ENCODE data around the gene SLC18A3. TPM values are rescaled to one million over a fixed set of nuclear protein-coding genes. Genes with fewer than 3 reads are reported as not detected.
A peak's percentile ranks its signal among the peaks of the same experiment; 100 is the strongest.

Gene SLC18A3
- total and polyA plus RNA-seq, 5 donors from 2014 or later = not detected

- ATAC-seq (ENCODE audit: low read depth in 2 of 2) (no peak), DNase-seq (no peak)
- H3K27me3 ChIP-seq (ENCODE audit: control insufficient read depth, insufficient read depth, low read length) = no peaks in the 10 kb centered on the region
These were observed 38.1 kb downstream of the SLC18A3 start for GRCh38 chr10:49647985-49648795.

GRCh38 chr10:49649294-49649693 is 39.2 kb downstream of the SLC18A3 start:
- no peaks in the 10 kb centered on the region for H3K36me3 ChIP-seq (ENCODE audit: control insufficient read depth, insufficient read depth, low read length)
- H3K27me3 ChIP-seq (ENCODE audit: control insufficient read depth, insufficient read depth, low read length) = no peaks in the 10 kb centered on the region
- no peak overlapping the region for H3K27ac ChIP-seq (ENCODE audit: insufficient read depth, low read length, poor library complexity, severe bottlenecking)
- Mint-ChIP-seq H3K27ac (no peak overlapping the region), H3K27me3 (peaks cover 4% of the 10 kb centered on the region), H3K9me3 (peaks cover 0 to 2% (median 0%) of the 10 kb centered on the region in 7 donors), H3K4me1 (peaks cover 0 to 3% (median 0%) of the 10 kb centered on the region in 4 donors), H3K36me3 (no peaks in the 10 kb centered on the region), H3K4me3 (no peak overlapping the region)
- no peak overlapping the region for H3K4me3 ChIP-seq (ENCODE audit: low read depth, low read length)
- H3K9me3 ChIP-seq (ENCODE audit: control insufficient read depth in 2 of 2, low read length in 2 of 2) = no peaks in the 10 kb centered on the region
- peak in 1 of 3 donors; percentile 52 for DNase-seq
- ATAC-seq (ENCODE audit: low read depth in 2 of 2) = no peak
- no peaks in the 10 kb centered on the region for H3K4me1 ChIP-seq (ENCODE audit: control insufficient read depth, insufficient read depth, low read length, poor library complexity, severe bottlenecking)

More at GRCh38 chr10:49647985-49648795, 38.1 kb downstream of the SLC18A3 start:
- Histone ChIP-seq H3K4me1 (ENCODE audit: control insufficient read depth, insufficient read depth, low read length, poor library complexity, severe bottlenecking) (no peaks in the 10 kb centered on the region), H3K36me3 (ENCODE audit: control insufficient read depth, insufficient read depth, low read length) (no peaks in the 10 kb centered on the region), H3K4me3 (ENCODE audit: low read depth, low read length) (no peak overlapping the region), H3K27ac (ENCODE audit: insufficient read depth, low read length, poor library complexity, severe bottlenecking) (no peak overlapping the region), H3K9me3 (ENCODE audit: control insufficient read depth in 2 of 2, low read length in 2 of 2) (no peaks in the 10 kb centered on the region)
- Mint-ChIP-seq H3K4me1 (peaks cover 0 to 3% (median 0%) of the 10 kb centered on the region in 4 donors), H3K27ac (no peak overlapping the region), H3K9me3 (peaks cover 0 to 2% (median 0%) of the 10 kb centered on the region in 7 donors), H3K4me3 (no peak overlapping the region), H3K36me3 (no peaks in the 10 kb centered on the region), H3K27me3 (peaks cover 4% of the 10 kb centered on the region)

GRCh38 chr10:49649936-49650723 is 40.0 kb downstream of the SLC18A3 start:
- H3K4me1 Mint-ChIP-seq = peaks cover 0 to 3% (median 0%) of the 10 kb centered on the region in 4 donors
- ATAC-seq (ENCODE audit: low read depth in 2 of 2) (no peak), DNase-seq (no peak)
- H3K27ac Mint-ChIP-seq = peak overlapping the region in 1 of 3 donors; percentile 51
- H3K9me3 Mint-ChIP-seq = peaks cover 0 to 2% (median 0%) of the 10 kb centered on the region in 7 donors
- Histone ChIP-seq H3K4me3 (ENCODE audit: low read depth, low read length) (no peak overlapping the region), H3K27me3 (ENCODE audit: control insufficient read depth, insufficient read depth, low read length) (no peaks in the 10 kb centered on the region), H3K4me1 (ENCODE audit: control insufficient read depth, insufficient read depth, low read length, poor library complexity, severe bottlenecking) (no peaks in the 10 kb centered on the region), H3K9me3 (ENCODE audit: control insufficient read depth in 2 of 2, low read length in 2 of 2) (no peaks in the 10 kb centered on the region), H3K36me3 (ENCODE audit: control insufficient read depth, insufficient read depth, low read length) (no peaks in the 10 kb centered on the region), H3K27ac (ENCODE audit: insufficient read depth, low read length, poor library complexity, severe bottlenecking) (no peak overlapping the region)
- H3K36me3 Mint-ChIP-seq = no peaks in the 10 kb centered on the region
- H3K27me3 Mint-ChIP-seq = peaks cover 4% of the 10 kb centered on the region
- H3K4me3 Mint-ChIP-seq = no peak overlapping the region

GRCh38 chr10:49650724-49651034 is 40.6 kb downstream of the SLC18A3 start:
- Mint-ChIP-seq H3K4me1 (peaks cover 0 to 3% (median 0%) of the 10 kb centered on the region in 4 donors), H3K9me3 (peaks cover 0 to 2% (median 0%) of the 10 kb centered on the region in 7 donors), H3K27ac (no peak overlapping the region), H3K27me3 (peaks cover 4% of the 10 kb centered on the region), H3K36me3 (no peaks in the 10 kb centered on the region), H3K4me3 (no peak overlapping the region)
- Histone ChIP-seq H3K9me3 (ENCODE audit: control insufficient read depth in 2 of 2, low read length in 2 of 2) (no peaks in the 10 kb centered on the region), H3K4me1 (ENCODE audit: control insufficient read depth, insufficient read depth, low read length, poor library complexity, severe bottlenecking) (no peaks in the 10 kb centered on the region), H3K27me3 (ENCODE audit: control insufficient read depth, insufficient read depth, low read length) (no peaks in the 10 kb centered on the region), H3K27ac (ENCODE audit: insufficient read depth, low read length, poor library complexity, severe bottlenecking) (no peak overlapping the region), H3K36me3 (ENCODE audit: control insufficient read depth, insufficient read depth, low read length) (no peaks in the 10 kb centered on the region), H3K4me3 (ENCODE audit: low read depth, low read length) (no peak overlapping the region)
- no peak for DNase-seq
- ATAC-seq (ENCODE audit: low read depth in 2 of 2) = no peak

GRCh38 chr10:49651039-49651835 is 41.1 kb downstream of the SLC18A3 start:
- H3K4me3 Mint-ChIP-seq = no peak overlapping the region
- Histone ChIP-seq H3K4me1 (ENCODE audit: control insufficient read depth, insufficient read depth, low read length, poor library complexity, severe bottlenecking) (no peaks in the 10 kb centered on the region), H3K36me3 (ENCODE audit: control insufficient read depth, insufficient read depth, low read length) (no peaks in the 10 kb centered on the region), H3K9me3 (ENCODE audit: control insufficient read depth in 2 of 2, low read length in 2 of 2) (no peaks in the 10 kb centered on the region), H3K27ac (ENCODE audit: insufficient read depth, low read length, poor library complexity, severe bottlenecking) (no peak overlapping the region), H3K4me3 (ENCODE audit: low read depth, low read length) (no peak overlapping the region), H3K27me3 (ENCODE audit: control insufficient read depth, insufficient read depth, low read length) (no peaks in the 10 kb centered on the region)
- ATAC-seq (ENCODE audit: low read depth in 2 of 2) (no peak), DNase-seq (no peak)
- no peaks in the 10 kb centered on the region for H3K36me3 Mint-ChIP-seq
- peaks cover 0 to 2% (median 0%) of the 10 kb centered on the region in 7 donors for H3K9me3 Mint-ChIP-seq
- peaks cover 4% of the 10 kb centered on the region for H3K27me3 Mint-ChIP-seq
- H3K27ac Mint-ChIP-seq = peak overlapping the region in 1 of 3 donors; percentile 86
- peaks cover 0 to 3% (median 0%) of the 10 kb centered on the region in 4 donors for H3K4me1 Mint-ChIP-seq

GRCh38 chr10:49651917-49652316 is 41.8 kb downstream of the SLC18A3 start:
- Histone ChIP-seq H3K4me1 (ENCODE audit: control insufficient read depth, insufficient read depth, low read length, poor library complexity, severe bottlenecking) (no peaks in the 10 kb centered on the region), H3K4me3 (ENCODE audit: low read depth, low read length) (no peak overlapping the region), H3K27me3 (ENCODE audit: control insufficient read depth, insufficient read depth, low read length) (no peaks in the 10 kb centered on the region), H3K9me3 (ENCODE audit: control insufficient read depth in 2 of 2, low read length in 2 of 2) (no peaks in the 10 kb centered on the region), H3K27ac (ENCODE audit: insufficient read depth, low read length, poor library complexity, severe bottlenecking) (no peak overlapping the region), H3K36me3 (ENCODE audit: control insufficient read depth, insufficient read depth, low read length) (no peaks in the 10 kb centered on the region)
- peak overlapping the region in 1 of 3 donors; percentile 86 for H3K27ac Mint-ChIP-seq
- peaks cover 0 to 2% (median 0%) of the 10 kb centered on the region in 7 donors for H3K9me3 Mint-ChIP-seq
- peaks cover 0 to 3% (median 0%) of the 10 kb centered on the region in 4 donors for H3K4me1 Mint-ChIP-seq
- no peak overlapping the region for H3K4me3 Mint-ChIP-seq
- ATAC-seq (ENCODE audit: low read depth in 2 of 2) (no peak), DNase-seq (no peak)
- H3K27me3 Mint-ChIP-seq = peaks cover 4% of the 10 kb centered on the region
- no peaks in the 10 kb centered on the region for H3K36me3 Mint-ChIP-seq

GRCh38 chr10:49652421-49653272 is 42.5 kb downstream of the SLC18A3 start:
- no peaks in the 10 kb centered on the region for H3K36me3 ChIP-seq (ENCODE audit: control insufficient read depth, insufficient read depth, low read length)
- H3K27me3 Mint-ChIP-seq = peaks cover 4% of the 10 kb centered on the region
- no peak overlapping the region for H3K27ac Mint-ChIP-seq
- no peak overlapping the region for H3K4me3 Mint-ChIP-seq
- DNase-seq (no peak), ATAC-seq (ENCODE audit: low read depth in 2 of 2) (no peak)
- H3K4me1 ChIP-seq (ENCODE audit: control insufficient read depth, insufficient read depth, low read length, poor library complexity, severe bottlenecking) = no peaks in the 10 kb centered on the region
- no peaks in the 10 kb centered on the region for H3K36me3 Mint-ChIP-seq
- no peak overlapping the region for H3K27ac ChIP-seq (ENCODE audit: insufficient read depth, low read length, poor library complexity, severe bottlenecking)
- H3K9me3 Mint-ChIP-seq = peaks cover 0 to 5% (median 0%) of the 10 kb centered on the region in 7 donors
- H3K4me3 ChIP-seq (ENCODE audit: low read depth, low read length) = no peak overlapping the region
- H3K4me1 Mint-ChIP-seq = peaks cover 0 to 3% (median 0%) of the 10 kb centered on the region in 4 donors
- no peaks in the 10 kb centered on the region for H3K27me3 ChIP-seq (ENCODE audit: control insufficient read depth, insufficient read depth, low read length)
- H3K9me3 ChIP-seq (ENCODE audit: control insufficient read depth in 2 of 2, low read length in 2 of 2) = no peaks in the 10 kb centered on the region

Data from CD4-positive, CD25-positive, alpha-beta regulatory T cell (primary cell).